Activated T-cell treated with anti-CD3 and anti-CD28 coated beads, Interleukin-2, amount 50 U/mL, for 1 hour (primary cell): Measurements from ENCODE around the gene ARHGAP18.
"Not testable (repeated sequence)": the region's sequence is repeated elsewhere in the genome, so short reads cannot be mapped to it uniquely, and the experiment has no call there.

Source experiments
- DNase-seq: peaks from one replicate; pipeline ENCODE4 v3.0.0-alpha.2; 2020

Gene ARHGAP18

DNA sequence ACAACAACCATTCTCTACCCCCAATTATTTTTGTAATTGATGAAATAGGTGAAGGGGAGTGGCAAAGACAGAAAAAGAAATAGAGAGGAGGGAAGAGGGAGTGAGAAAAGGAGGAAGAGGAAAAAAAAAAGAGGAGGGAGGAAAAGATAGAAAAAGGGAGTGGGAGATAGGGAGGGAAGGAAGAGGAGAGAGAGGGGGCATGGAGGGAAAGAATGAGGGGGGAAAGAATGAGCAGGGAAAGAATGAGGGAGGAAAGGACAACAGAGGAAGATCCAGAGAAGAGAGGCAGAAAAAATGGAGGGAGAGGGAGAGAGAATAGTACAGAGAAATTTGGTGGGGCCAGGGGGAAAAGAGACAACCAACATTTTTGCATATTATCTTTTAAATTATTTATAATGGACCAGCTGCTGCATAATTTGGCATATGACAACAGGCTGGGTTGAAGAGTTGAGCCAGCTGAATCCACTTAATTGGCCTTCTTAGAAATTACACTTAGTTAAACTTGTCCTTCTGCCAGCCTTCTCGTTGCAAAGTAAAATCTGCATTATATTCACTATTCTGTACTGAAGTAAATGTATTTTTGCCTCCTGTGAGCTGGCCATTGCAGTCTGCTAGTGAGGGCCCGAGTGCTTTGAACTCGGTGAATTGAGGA, 101.0 kb downstream of the ARHGAP18 start:
- no peak for DNase-seq

DNA sequence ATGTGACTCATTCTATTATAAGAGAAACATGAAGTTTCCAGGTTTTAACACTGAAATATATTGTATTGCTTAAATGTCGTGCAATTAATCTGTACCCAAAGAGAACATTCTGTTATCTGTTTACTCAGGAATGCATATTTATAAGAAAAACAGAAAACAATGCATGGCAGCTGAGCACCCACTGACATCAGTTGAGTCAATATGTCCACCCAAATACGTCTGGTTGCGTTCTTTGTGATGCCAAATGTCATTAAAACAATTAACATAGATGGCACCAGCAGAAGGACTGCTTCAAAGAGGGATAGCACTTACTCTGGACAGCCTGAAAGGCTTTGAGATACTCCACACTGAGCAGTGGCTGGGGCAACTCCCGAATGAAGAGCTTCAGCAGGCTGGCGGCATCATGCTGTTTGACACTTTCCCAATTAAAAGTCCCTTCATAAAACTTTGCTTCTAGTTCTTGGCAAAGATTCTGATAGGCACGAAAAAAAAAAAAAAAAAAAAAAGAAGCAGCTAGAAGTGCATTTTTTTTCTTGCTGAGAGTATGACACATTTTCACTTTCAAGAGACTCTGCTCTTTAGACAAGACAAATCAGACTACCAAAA, 102.3 kb downstream of the ARHGAP18 start:
- no peak for DNase-seq

DNA sequence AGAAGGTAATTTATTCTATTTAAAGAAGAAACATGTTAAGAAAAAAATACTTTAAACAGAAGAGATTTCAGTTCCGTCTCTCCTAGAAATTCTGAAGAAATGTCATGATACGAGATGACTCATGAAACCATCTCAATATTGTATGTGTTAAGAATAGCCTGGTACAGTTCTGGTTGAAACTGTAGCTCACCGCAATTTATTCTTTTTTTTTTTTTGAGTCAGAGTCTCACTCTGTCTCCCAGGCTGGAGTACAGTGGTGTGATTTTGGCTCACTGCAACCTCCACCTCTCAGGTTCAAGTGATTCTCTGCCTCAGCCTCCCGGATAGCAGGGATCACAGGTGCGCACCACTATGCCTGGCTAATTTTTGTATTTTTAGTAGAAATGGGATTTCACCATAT, 103.3 kb downstream of the ARHGAP18 start:
- DNase-seq: no peak

DNA sequence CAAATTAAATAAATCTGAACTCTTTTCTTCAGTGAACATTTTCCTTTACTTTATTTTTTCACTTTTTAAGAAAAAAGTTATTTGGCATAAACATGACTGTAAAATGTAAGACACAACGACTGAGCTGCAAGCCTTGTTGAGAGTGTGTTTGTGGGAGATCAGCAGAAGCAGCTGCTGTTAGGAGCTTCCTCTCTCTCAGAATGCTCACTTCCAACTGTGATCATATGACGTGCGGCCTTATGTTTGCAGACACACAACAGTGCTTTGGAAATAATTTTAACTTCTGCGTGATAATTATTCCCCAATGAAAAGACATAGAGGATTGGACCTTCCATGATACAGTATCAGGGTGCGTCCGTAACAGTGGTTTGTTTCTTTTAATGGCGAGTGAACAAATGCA, 104.0 kb downstream of the ARHGAP18 start:
- no peak for DNase-seq

DNA sequence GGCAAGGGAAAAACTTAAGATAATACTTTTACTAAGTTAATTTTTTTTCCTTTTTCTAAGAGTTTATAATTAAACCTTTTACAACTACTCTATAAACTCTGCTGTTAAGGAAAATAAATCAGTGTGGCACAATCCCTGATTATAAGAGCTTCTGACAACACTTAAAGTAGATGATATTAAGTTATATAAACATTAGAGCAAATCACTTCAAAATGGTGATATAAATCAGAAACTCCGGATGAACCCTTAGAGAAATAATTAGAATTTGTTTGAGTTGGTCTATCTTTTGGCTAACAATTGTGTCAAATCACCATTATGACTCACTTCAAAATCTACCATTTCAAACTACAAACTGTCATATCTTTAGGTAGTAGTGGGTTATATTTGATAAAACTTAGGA, 104.9 kb downstream of the ARHGAP18 start:
- no peak for DNase-seq

DNA sequence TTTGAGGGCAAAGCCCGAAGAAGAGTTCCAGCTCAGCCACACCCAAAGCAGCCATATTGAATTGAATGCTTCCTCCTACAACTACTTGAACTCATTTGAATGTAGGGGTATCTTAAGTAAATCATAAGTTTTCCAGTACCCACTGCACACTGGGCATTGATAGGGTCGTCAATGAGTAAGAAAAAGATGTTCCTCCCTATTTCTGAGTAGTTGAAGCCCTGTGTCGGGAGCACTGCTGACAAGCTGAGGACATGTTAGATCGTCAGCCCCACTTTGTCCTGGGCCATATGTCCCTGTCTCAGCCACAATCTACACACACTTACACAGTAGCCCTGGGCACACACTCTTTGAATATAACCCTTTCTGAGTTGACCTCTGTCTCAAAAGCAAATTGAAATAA, 105.7 kb downstream of the ARHGAP18 start:
- DNase-seq: no peak

DNA sequence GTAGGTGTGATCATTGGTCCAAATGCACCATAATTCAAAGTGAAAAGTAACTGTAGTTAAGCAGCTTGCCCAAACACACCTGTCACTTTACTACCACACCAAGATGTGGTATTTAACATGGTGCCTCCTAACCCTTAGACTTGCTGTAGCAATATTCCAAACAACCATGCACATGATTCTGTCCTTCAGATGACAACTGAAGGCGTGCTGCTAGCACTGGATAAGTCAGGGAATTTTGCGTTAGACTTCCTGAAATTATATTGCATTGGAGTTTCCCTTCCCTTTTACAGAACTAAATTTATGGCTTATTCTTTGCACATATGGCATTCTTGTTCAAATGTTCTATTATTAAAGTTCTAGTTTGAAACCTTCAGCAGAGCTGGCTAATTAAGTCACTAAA, 106.2 kb downstream of the ARHGAP18 start:
- no peak for DNase-seq

DNA sequence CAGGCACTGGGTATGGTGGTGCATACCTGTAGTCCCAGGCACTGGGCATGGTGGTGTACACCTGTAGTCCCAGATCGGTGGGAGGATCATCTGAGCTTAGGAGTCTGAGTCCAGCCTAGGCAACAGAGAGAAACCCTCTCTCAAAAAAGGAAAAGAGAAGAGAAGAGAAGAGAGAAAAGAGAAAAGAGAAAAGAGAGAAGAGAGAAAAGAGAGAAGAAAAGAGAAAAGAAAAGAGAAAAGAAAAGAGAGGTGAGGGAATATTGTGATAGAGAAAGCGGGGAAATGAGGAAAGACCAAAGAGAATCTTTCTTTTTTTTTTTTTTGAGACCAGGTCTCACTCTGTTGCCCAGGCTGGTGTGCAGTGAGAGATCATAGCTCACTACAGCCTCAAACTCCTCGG, 108.7 kb downstream of the ARHGAP18 start:
- DNase-seq: no peak

DNA sequence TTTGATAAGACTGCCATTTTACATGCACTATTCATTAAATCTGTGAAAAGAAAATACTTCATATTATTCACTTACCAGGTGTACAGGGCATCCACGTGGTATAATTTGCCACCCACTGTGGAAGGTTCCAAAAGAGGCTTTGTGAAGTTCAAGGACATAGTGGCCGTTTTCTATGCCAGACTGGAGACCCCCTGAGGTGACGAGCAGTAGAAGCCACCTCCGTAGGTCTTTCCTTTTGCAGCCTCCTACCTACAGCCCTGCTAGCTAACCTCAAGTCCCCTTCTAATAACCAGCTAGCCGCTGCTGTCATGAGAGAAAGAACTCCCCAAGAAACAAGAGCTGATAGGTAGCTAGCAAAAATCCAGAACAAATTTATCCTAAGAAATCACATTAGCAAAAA, 110.5 kb downstream of the ARHGAP18 start:
- DNase-seq: no peak

DNA sequence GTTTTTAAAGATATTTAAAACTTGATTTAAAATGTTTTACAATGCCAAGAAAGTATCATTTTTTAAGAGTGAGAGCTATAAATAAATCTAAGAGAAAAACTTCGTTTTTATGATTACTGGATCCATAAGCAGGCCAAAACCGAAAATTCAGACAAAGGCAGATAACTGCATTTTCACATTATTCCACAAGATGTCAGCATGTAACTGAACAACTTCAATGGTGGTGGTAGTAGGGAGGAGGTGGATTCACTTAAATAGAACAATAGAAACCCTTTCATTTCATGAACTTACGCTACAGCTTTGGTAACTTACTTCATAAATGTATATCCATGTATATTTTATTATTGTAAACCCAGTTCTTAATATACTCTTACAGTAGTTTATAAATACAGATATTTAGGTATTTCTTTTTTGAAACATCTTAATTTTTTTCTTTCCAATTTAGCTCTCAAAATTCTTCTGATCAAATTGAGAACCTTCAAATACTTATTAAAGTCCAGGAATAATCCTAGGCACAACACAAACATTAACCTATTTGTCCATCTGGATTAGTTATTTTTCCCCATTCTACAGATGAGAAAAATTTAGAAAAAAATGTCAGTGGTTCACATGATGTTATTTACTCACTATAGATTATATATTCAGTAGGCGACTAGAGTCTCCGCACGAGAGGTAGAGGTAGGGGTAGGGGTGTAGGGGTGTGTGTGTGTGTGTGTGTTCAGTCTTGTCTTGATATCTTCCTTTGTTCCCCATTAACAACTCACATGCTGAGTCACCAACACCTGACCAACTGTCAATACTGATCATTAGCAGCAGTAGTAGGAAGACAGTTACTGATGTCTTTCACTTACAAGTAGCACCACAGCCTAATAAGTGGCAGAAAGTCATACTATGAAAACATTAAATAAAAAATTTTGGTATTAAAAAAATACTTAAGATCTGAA, 111.5 kb downstream of the ARHGAP18 start:
- no peak for DNase-seq

DNA sequence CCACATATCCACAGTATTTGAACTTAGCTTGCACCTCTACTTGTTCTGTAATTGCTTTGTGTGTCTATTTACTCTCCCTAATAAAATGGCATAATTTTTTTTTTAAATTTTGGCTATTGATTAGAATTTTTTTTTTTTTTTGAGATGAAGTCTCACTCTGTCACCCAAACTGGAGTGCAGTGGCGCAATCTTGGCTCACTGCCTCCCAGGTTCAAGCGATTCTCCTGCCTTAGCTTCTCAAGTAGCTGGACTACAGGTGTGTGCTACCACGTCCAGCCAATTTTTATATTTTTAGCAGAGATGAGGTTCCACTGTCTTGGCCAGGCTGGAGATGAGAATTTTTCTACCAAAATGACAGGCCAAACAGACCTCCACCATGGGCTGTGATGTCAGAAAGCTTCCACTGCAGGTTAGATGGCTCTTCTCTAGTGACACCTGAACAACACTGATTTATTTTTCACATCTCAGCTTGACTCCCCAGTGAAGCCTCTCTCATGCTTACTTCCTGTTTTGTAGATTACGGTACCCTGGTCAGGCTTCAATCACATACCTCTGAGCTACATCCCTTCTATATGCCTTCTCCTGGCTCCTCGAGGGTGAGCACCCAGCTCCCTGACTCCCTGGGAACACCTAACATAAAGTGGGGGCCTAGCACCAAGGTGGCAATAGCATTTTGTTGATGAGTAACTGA, 112.8 kb downstream of the ARHGAP18 start:
- no peak for DNase-seq

DNA sequence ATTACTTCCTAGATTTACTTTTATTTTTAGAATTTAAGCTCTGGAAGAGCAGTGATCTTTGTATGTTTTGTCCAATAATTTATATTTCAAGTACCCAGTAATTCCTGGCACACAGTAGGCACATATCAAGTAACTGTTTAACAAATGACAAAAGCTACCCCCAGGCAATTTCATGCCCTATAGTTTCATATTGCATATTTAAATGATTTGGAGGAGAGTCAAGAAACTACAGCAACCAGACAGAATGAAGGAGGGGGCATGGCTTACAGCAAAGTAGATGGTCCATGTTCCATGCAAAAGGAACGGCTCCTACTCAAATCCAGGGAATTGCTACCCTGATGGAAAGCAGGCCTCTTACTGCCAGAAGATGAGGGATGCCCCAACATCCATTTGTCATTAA, 113.5 kb downstream of the ARHGAP18 start:
- no peak for DNase-seq

DNA sequence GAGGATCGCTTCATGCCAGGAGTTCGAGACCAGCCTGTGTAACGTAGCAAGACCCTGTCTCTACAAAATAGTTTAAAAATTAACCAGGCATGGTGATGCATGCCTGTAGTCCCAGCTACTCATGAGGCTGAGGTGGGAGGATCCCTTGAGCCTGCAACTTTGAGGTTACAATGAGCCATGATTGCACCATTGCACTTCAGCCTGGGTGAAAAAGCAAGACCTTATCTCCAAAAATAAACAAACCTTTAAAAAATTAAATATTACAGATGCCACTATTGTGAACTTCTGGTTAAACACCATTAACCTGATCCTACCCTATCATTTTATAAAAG, 116.8 kb downstream of the ARHGAP18 start:
- no peak for DNase-seq

DNA sequence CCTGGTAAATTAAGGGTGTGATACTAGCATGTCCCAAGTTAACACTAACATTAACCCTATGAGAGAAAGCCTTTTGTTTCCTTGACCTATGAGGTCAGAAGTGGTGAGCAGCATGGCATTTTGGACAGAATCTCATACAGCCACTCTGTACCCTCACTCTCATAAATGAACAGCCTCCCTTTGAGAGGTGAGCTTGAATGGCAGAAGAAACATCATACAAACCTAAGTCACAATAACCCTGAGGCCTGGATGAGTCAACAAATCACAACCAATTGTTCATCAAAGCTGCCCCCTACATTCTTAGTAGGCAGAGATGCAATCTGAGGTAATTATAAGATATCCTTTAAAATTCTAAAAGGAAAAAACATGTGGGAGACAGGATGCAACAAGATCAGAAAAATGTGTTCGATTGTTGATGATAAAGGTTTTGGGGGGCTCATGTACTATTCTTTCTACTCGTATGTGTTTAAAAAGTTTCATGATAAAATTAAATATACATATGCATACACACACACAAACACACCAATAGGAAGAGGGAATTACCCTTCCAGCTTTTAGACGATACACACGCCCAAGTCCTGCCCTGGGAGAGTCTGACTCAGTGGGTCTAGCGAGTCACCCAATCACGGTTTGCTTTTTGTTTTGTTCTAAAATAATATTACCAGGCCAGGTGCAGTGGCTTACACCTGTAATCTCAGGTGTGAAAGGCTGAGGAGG, 117.3 kb downstream of the ARHGAP18 start:
- no peak for DNase-seq

DNA sequence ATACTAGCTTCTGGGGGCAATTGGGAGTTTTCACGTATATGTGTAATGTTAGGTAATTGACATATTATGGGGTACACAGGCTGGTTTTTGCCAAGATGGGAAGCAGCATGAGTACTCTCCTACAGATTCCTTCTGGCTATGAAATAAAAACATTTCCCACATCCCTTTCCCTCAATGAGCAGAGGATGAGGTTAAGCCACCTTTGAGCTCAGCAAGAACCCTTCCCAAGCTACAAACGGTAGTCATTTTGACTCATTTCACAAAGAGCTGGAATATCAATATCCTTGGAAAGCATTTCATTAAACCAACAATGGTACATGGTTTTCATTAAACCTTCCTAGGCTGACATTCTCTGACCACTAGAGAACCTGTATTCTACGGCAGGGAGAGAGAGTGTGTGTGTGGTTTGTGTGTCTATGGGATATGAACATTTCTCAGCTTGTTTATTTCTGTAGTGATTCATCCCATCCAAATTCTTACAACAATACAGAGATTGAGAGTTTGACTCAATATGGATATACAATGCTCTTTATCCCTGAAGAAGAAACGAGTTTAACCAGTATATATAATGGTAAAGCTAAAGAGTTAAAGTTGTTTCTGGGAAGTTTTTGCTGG, 119.5 kb downstream of the ARHGAP18 start:
- no peak for DNase-seq

DNA sequence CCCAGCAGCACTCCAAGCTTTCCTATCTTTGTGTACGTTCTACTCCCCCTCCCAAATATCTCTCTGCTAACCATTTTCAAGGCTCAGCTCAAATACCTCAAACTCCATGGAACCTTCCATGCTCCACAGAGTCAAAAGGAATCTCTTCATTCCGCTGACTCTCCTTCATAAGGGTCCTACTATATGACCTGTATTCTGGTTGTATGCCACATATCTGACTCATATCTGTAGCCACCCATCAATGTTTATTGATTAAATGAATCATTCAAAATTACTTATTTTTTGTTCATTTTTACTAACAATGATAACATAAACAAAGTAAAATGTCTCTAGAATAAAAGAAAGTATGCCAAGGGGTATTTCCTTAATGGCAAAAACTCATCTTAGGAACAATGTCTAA, 123.2 kb downstream of the ARHGAP18 start:
- DNase-seq: no peak

DNA sequence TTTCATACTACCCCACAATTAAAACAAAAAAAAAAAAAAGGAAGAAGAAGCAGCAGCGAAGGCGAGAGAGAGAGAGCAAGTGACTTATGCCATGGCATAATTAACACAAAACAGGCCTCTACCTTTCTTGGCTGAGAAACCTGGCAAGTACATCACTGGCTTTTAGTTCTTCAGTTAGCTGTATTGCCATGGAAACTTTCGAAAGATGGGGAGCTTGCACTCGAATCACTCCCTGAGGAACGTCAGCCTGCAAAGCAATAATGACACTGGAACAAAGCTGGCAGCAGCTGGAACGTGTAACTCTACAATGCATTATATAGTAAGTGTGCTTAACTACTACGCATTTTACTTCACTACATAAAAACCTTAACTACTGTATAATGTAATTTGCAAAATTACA, 126.1 kb downstream of the ARHGAP18 start:
- DNase-seq: no peak

DNA sequence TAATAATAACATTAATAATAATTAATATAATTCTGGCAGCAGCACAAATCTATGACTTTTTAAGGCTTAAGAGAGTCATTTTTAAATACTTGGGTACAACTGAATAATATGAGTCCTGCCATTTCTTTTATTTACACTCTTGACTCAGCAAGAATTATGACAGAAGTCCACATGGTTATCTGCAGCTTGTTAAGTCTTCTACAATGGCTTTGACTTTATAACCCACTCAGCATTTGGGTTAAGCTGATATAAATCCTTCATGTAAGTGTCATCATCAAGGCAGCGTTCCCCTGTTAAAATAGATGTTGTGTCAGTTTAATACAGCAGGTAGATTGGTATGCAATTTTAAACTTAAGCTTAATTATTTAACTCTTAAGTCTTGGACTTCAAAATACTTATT, 131.7 kb downstream of the ARHGAP18 start:
- DNase-seq: no peak

DNA sequence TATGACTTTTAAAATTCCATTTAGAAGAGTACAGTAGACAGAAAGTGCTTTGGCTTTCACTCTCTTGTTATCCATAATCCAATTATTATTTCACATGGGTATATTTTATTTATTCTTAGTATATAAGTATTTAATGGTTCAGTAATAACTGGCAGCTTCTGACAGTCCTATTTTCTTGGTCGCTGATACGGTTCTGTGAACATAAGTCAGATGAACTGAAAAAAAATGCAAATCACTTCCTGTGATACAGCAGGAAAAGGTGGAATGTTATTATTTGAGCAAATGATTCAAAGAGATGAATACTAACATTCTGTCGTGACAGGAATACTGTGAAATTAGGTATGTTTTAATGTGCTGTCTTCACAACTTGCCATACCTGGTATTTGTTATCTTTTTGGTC, 132.3 kb downstream of the ARHGAP18 start:
- DNase-seq: no peak

DNA sequence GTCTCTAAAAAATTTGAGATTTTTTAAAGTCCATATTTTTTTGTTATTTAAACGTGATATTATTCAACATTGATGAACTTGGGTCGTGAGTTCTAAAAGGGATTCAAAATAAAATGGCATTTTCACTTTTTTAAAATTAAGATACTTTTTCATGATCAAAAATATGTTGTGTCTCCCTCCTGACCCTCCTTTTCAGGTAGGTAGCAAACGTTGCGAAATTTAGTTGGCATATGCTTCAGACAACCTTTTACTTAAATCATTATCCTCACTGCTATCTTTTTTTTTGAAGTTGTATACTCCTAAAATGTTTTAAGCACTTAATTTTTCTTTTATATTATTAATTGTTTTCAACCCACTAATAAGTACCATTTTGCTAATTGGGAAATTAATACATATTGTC, 133.5 kb downstream of the ARHGAP18 start:
- no peak for DNase-seq

DNA sequence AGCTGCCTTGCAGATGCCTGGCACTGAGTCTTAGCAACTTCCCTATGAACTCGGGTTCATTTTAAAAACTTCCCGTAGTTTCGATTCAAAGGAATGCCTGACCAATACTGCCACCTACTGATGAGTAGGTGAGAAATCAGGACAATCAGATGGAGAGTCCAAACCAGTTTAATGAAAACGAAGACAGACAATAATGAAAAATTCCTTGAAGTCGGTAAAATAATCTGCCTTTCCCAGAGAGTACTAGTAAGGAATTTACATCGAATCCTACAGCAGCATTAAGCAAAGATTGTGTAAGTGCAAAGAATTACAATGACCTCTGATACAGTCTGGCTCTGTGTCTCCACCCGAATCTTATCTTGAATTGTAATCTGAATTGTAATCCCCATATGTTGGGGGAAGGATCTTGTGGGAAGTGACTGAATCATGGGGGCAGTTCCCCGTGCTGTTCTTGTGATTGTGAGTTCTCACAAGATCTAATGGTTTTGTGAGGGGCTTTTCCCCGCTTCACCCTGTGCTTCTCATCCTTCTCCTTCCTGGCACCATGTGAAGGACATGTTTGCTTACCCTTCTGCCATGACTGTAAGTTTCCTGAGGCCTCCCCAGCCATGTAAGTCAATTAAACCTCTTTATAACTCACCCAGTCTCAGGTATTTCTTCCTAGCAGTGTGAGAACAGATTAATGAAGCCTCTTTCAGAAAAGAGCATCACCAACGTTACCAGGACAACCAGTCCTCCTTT, 134.4 kb downstream of the ARHGAP18 start:
- DNase-seq: no peak

DNA sequence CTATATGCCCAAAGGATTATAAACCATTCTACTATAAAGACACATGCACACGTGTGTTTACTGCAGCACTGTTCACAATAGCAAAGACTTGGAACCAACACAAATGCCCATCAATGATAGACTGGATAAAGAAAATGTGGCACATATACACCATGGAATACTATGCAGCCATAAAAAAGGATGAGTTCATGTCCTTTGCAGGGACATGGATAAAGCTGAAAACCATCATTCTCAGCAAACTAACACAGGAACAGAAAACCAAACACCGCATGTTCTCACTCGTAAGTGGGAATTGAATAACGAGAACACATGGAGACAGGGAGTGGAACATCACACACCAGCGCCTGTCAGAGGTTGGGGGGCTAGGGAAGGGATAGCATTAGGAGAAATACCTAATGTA, 135.4 kb downstream of the ARHGAP18 start:
- DNase-seq: not testable (repeated sequence)
